Motor neuron (in vitro differentiated cells): Measurements from ENCODE around the gene KLF3. TPM values are rescaled to one million over a fixed set of nuclear protein-coding genes. Genes with fewer than 3 reads are reported as not detected.
"Not testable (repeated sequence)": the region's sequence is repeated elsewhere in the genome, so short reads cannot be mapped to it uniquely, and the experiment has no call there.

Source experiments
- ATAC-seq, 8 experiments: fragments of 200-7000 bp; cut with Tn5 transposase; replicated peaks in 6 of 8; 2 replicates each; pipeline ENCODE4 v1.8.0; 2021; ENCODE audit warnings: mild to moderate bottlenecking in 8 of 8, moderate library complexity in 8 of 8
- H3K27ac ChIP-seq, 2 donors: fragments of 250-450 bp; sonication (Bioruptor Pico); 2 replicates each; pipeline ENCODE4 v1.9.0; 2021; ENCODE audit warnings: antibody characterized with exemption in 2 of 2, mild to moderate bottlenecking in 2 of 2, moderate library complexity in 1 of 2
- H3K4me1 ChIP-seq, 2 donors: fragments of 250-450 bp; sonication (Bioruptor Pico); replicated peaks in 1 of 2; 2 replicates each; pipeline ENCODE4 v1.6.1; 2021; ENCODE audit warnings: antibody characterized with exemption in 2 of 2, mild to moderate bottlenecking in 2 of 2, moderate library complexity in 1 of 2
- H3K4me3 ChIP-seq, 5 donors: fragments of 250-450 bp; sonication (Bioruptor Pico); 2 replicates each; pipeline ENCODE4 v1.9.0; 2021; ENCODE audit warnings: antibody characterized with exemption in 5 of 5, mild to moderate bottlenecking in 5 of 5, moderate library complexity in 4 of 5
- WGBS, 10 experiments: fragments of 450-650 bp; shearing (Covaris generic); methylation state at CpG; one replicate each; pipeline ENCODE4 v1.0.0; 2022; 5-methylcytosine and 5-hydroxymethylcytosine counted together
- in situ Hi-C, 9 experiments: fragments of 400-800 bp; cut with MboI; loops; one replicate each; pipeline ENCODE4 v1.15.0; 2021; ENCODE audit warnings: low sequenced_read_pairs in 9 of 9, low pct_unique_long_range_greater_than_20kb in 2 of 9; ENCODE audit not compliant: unreplicated experiment in 9 of 9
- total RNA-seq, 8 experiments: library from RNA; unstranded; fragments of 300-600 nt; gene quantifications; 2 replicates each; pipeline versions ENCODE4 v1.2.3 to v1.2.4, GENCODE V29; 2022

The KLF3 gene
- total RNA-seq, 8 experiments from 2014 or later: 16.2 to 70.0 (median 26.2) TPM

DNA sequence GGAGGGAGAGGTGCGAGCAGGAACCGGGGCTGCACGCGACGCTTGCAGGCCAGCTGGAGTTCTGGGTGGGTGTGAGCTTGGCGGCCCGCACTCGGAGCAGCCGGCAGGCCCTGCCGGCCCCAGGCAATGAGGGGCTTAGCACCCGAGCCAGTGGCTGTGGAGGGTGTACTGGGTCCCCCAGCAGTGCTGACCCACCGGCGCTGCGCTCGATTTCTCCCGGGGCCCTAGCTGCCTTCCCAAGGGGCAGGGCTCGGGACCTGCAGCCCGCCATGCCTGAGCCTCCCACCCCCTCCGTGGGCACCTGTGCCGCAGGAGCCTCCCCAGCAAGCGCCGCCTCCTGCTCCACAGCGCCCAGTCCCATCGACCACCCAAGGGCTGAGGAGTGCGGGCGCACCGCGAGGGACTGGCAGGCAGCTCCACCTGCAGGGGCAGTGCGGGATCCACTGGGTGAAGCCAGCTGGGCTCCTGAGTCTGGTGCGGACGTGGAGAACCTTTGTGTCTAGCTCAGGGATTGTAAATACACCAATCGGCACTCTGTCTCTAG, 37.0 kb upstream of the KLF3 start:
- H3K4me3 ChIP-seq, in situ Hi-C loops, H3K27ac ChIP-seq, H3K4me1 ChIP-seq, ATAC-seq: not testable (repeated sequence)
- WGBS, 10 experiments: 90 to 100% (median 100%) methylated on average over 1 to 6 of the region's 32 CpGs; no CpG with 5 or more reads in 7 of the 10 experiments

DNA sequence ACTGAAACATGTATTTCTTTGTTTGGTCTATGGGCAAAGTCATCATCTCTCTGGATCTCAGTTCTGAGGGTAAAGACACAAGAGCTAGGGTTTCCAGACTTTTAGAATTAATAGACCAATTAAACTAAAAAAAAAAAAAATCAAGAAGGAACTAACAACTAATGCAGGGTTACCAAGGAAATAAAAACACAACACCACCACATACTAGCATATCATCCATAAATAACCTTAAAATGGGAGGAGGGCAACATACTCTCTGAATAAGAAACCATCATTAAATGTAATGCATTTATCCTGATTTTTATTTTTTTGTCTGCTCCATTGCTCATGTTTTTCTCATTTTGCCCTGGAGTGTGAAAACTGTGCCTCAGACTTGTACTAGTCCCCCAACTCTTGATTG, 33.5 kb upstream of the KLF3 start:
- H3K4me3 ChIP-seq: no peak overlapping the region
- no peak overlapping the region for H3K27ac ChIP-seq
- peak in 3 of 8 experiments; percentile 69 to 89 (median 83) for ATAC-seq
- in situ Hi-C loops: no loop called here
- no peaks in the 10 kb centered on the region for H3K4me1 ChIP-seq

DNA sequence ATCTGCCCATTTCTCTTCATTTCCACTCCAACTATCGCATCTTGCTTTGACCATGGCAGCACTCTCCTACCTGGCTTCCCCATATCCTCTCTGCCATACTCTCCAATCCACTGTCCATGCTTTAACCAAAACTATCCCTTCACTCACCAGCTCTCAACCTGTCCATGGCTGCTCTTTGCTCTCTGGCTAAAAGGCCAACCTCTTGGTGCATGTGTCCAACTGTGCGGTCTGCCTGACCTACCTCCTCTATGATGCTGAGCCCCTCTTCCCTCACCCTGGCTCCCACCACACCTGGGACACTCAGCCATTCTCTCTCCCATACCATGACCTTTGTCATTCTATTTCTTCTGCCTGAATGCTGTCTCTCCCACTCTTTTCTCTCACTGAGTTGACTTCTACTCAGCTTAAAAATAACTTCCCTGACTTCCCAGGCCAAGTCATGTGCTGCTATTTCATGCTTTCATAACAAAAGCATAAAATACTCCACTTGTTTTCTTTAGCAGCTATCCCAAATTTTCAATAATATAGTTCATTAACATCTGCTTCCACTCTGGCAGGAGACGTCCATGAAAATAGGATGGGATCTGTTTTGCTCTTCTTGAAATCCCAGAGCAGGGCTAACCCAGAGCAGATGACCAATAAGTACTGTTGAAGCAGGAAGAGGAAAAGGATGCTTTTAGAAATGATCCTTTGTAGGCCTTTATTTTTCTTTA, 29.8 kb upstream of the KLF3 start:
- in situ Hi-C loops: no loop called here
- no peak overlapping the region for H3K4me3 ChIP-seq
- no peak overlapping the region for H3K27ac ChIP-seq
- ATAC-seq: no peak
- H3K4me1 ChIP-seq: no peaks in the 10 kb centered on the region
- WGBS, 10 experiments: 61 to 100% (median 84%) methylated on average over 1 to 3 of the region's 3 CpGs; no CpG with 5 or more reads in 1 of the 10 experiments

DNA sequence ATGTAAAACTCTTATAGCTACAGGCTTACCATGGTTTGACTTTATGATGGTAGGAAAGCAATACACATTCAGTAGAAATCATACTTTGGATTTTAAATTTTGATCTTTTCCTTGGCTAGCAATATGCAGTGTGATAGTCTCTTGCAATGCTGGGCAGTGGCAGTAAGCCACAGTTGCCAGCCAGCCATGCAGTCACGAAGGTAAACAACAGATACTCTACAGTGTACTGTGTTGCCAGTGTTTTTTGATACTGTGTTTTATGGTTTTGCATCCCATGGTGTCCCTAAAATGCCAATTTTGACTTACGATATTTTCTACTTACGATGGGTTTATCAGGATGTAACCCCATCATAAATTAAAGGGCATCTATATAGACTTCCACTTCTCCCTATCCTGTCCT, 24.8 kb upstream of the KLF3 start:
- in situ Hi-C loops: no loop called here
- H3K4me1 ChIP-seq: no peaks in the 10 kb centered on the region
- H3K27ac ChIP-seq: no peak overlapping the region
- 61 to 100% (median 89%) methylated on average over 1 to 3 of the region's 3 CpGs for WGBS, 10 experiments
- H3K4me3 ChIP-seq: no peak overlapping the region
- no peak for ATAC-seq

DNA sequence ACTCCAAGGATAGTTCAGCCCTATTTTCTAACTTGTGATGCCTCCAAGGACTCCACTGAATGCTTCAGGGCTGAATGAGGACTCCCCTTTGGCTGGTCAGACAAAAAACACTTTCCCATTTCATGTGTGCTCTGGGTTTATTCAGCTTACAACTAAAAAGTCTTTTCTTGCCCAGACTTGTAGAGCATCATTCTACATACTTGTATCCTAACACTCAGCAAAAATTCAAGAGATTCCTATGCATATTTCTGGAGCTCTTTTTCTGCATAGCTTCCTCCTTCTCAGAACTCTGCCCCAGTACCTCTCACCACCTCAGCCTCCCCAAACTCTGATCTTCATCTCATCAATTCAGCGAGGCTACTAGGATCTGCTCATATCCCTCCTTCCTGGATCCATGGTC, 22.2 kb upstream of the KLF3 start:
- H3K4me3 ChIP-seq: no peak overlapping the region
- in situ Hi-C loops: no loop called here
- ATAC-seq: peak in 3 of 8 experiments; percentile 59 to 87 (median 79)
- H3K4me1 ChIP-seq: no peaks in the 10 kb centered on the region
- WGBS, 10 experiments: 70 to 100% (median 92%) methylated on average over 1 of the region's 1 CpG; no CpG with 5 or more reads in 2 of the 10 experiments
- no peak overlapping the region for H3K27ac ChIP-seq

DNA sequence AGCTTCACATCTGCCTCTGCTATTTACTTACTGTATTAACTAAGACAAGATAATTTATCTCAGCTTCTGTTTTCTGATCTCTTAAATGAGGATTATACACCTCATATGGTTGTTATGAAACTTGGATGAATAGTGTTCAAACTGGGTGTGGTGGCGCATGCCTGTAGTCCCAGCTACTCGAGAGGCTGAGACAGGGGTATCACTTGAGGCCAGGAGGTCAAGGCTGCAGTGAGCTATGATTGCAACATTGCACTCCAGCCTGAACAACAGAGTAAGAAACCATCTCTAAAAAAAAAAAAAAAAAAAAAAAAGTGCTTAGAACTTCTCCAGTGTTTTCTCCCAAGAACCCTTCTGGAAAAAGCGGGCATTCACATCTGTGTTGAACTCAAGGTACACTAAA, 19.8 kb upstream of the KLF3 start:
- H3K27ac ChIP-seq: no peak overlapping the region
- peak in 2 of 8 experiments; percentile 39 to 42 for ATAC-seq
- no peak overlapping the region for H3K4me3 ChIP-seq
- no peaks in the 10 kb centered on the region for H3K4me1 ChIP-seq
- 50 to 100% (median 79%) methylated on average over 1 to 3 of the region's 3 CpGs; no CpG with 5 or more reads in 2 of the 10 experiments for WGBS, 10 experiments
- in situ Hi-C loops: no loop called here

DNA sequence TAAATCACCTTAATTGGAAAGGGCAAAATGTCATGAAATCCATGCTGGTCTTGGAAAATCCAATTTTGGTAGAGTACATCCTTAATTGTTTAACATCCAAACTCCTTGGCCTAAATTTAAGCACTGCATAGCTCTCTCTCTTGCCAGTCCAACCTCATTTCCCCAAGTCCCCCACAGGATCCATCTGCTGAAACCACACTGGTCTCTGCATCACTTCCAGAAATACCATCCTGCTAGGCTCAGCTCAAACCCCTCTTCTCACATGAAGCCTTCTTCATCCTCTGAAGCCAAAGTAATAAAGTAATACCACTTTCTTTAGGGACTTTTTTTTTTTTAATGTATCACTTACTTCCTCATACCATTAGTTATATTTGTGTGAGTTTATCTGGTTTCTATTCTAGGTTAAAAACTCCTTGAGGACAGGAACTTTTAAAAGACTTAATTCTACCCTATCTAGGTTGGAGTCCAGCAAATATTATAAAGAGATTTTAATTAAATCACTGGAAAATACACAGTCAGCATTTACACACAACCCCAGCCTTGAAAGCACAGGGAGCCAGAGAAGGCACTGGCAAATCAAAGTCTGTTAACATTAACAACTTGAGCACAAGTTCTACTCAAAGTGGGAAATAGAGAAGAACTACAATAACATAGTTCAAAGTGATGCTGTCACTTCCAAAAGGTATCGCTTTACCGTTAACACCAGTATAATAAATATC, 16.7 kb upstream of the KLF3 start:
- 88 to 100% (median 100%) methylated on average over 1 to 2 of the region's 2 CpGs; no CpG with 5 or more reads in 4 of the 10 experiments for WGBS, 10 experiments
- in situ Hi-C loops: no loop called here
- Histone ChIP-seq H3K4me3 (no peak overlapping the region), H3K27ac (no peak overlapping the region), H3K4me1 (no peaks in the 10 kb centered on the region)
- ATAC-seq: no peak

DNA sequence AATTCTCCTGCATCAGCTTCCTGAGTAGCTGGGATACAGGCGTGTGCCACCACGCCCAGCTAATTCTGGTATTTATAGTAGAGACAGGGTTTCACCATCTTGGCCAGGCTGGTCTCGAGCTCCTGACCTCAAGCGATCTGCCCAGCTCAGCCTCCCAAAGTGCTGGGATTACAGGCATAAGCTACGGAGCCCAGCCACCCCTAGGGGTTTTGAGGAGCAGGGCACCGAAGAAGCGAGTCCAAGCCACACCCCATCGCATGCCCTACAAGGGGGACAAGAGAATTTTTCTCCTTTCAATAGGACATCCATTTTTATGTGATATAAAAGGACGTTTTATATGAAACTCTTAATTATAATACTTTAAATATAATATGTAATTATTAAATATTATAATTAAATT, 13.9 kb upstream of the KLF3 start:
- H3K27ac ChIP-seq: no peak overlapping the region
- in situ Hi-C loops: loop anchor here in 2 of 9 experiments (25.0 kb wide), 2 partner anchors 463 to 588 kb away; no protein-coding TSS in a partner anchor
- ATAC-seq: no peak
- no peaks in the 10 kb centered on the region for H3K4me1 ChIP-seq
- no peak overlapping the region for H3K4me3 ChIP-seq
- 33 to 100% (median 73%) methylated on average over 1 to 5 of the region's 9 CpGs; no CpG with 5 or more reads in 2 of the 10 experiments for WGBS, 10 experiments

DNA sequence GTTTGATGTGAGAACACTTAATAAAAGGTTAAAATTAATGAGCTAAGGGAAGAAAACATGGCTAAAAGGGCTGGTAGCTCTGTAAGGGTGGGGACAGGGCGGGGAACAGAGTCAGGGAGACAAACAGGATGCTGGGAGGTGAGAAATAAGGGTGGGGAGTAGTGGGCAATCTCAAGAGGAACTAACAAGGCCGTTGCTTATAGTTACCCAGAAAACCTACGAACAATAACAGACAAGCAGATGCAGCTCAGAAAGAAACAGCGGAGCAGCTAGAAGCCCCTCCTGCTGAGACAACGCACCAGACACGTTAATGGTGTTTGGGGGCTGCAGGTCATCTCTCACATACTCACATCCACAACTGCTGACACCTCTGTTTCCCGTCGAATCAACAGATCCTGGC, 9.7 kb upstream of the KLF3 start:
- H3K4me3 ChIP-seq: no peak overlapping the region
- WGBS, 10 experiments: 38 to 84% (median 70%) methylated on average over 1 to 7 of the region's 8 CpGs; no CpG with 5 or more reads in 4 of the 10 experiments
- no peak for ATAC-seq
- no peak overlapping the region for H3K27ac ChIP-seq
- in situ Hi-C loops: loop anchor here in 2 of 9 experiments (25.0 kb wide), 2 partner anchors 467 to 592 kb away; no protein-coding TSS in a partner anchor
- H3K4me1 ChIP-seq: no peaks in the 10 kb centered on the region

DNA sequence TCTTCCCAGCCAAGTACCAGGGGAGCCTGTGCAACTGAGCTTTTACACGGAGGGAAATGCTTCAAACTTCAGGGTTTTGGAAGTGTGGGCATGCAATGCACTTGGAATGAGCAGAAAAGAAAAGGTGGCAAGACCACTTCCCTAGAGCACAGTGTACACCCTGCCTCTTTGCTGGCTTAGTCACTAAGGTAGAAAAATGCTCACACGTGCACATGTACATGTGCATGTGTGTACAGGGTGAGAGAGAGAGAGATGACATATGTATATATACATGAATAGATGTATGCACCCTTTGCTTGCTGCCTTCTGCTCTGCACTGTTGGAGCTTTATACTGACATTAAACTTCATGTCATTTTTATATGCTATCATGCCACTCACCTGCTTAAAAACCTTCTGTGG, 7.9 kb upstream of the KLF3 start:
- in situ Hi-C loops: loop anchor here in 2 of 9 experiments (25.0 kb wide), 2 partner anchors 469 to 594 kb away; no protein-coding TSS in a partner anchor
- no peaks in the 10 kb centered on the region for H3K4me1 ChIP-seq
- WGBS, 10 experiments: 8 to 100% (median 69%) methylated on average over 1 to 2 of the region's 2 CpGs; no CpG with 5 or more reads in 4 of the 10 experiments
- H3K4me3 ChIP-seq: no peak overlapping the region
- ATAC-seq: peak in 2 of 8 experiments; percentile 31 to 32
- H3K27ac ChIP-seq: no peak overlapping the region

DNA sequence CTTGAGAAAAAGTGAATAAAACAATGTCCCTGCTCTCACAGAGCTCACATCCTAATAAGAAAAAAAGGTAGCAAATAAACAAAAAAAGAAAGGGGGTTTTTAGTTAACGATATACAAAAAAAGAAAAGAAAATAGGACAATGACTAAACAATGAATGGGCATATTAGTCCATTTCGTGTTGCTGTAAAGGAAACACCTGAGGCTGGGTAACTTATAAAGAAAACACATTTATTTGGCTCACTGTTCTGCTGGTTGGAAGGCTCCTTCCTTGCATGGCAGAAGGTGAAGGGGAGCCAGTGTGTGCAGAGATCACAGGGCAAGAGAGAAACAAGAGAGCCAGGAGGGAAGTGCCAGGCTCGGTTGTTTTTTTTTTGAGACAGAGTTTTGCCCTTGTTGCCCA, 4.7 kb upstream of the KLF3 start:
- 67 to 100% (median 88%) methylated on average over 1 to 3 of the region's 3 CpGs for WGBS, 10 experiments
- Histone ChIP-seq H3K4me3 (no peak overlapping the region), H3K27ac (no peak overlapping the region), H3K4me1 (peaks cover 8 to 10% of the 10 kb centered on the region in 2 donors)
- no peak for ATAC-seq
- in situ Hi-C loops: loop anchor here in 2 of 9 experiments (25.0 kb wide), 2 partner anchors 472 to 597 kb away; no protein-coding TSS in a partner anchor

DNA sequence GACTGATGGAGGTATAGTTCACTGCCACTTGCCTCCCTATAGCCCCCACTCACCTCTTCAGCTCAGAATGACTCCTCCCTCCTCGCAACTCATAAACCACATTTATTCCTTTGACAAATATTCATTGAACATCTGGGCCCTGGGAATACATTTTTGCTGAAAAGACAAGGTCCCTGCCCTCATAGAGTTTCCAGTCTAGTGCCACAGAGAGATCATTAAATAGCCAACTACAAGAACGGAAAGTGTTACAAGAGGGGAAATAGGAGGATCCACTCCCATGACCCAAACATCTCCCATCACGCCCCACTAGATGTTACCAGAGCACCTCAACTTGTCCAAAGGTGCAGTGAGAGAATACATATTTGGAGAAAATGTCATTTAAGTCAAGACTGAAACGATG, 3.2 kb upstream of the KLF3 start:
- H3K4me1 ChIP-seq: peaks cover 8 to 10% of the 10 kb centered on the region in 2 donors
- no peak overlapping the region for H3K27ac ChIP-seq
- H3K4me3 ChIP-seq: no peak overlapping the region
- ATAC-seq: no peak
- WGBS, 10 experiments: 80 to 100% (median 98%) methylated on average over 1 to 4 of the region's 4 CpGs
- in situ Hi-C loops: loop anchor here in 2 of 9 experiments (25.0 kb wide), 2 partner anchors 474 to 599 kb away; no protein-coding TSS in a partner anchor

DNA sequence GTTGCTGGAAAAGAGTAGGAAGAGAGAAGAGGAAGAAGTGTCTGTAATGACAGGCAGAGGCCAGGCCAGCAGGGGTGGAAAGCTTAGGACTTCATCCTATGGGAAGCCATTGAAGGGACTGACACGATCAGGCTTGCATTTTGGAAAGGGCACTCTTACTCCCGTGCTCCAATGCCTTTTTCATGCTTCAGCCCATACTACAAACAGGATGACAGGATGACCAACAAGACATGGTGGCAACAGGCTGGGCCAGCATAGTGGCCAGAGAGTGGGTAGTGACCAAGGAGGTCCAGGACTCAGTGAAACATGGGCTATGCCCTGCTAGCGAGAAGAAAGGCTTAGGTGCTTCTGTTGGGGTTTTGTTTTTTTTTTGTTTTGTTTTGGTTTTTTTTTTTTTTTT, 2.6 kb upstream of the KLF3 start:
- Histone ChIP-seq H3K27ac (no peak overlapping the region), H3K4me1 (peaks cover 8 to 10% of the 10 kb centered on the region in 2 donors), H3K4me3 (no peak overlapping the region)
- WGBS, 10 experiments: 80 to 100% (median 100%) methylated on average over 1 to 3 of the region's 3 CpGs; no CpG with 5 or more reads in 1 of the 10 experiments
- in situ Hi-C loops: loop anchor here in 2 of 9 experiments (25.0 kb wide), 2 partner anchors 474 to 599 kb away; no protein-coding TSS in a partner anchor
- ATAC-seq: no peak
